ENCODE results near the gene GABBR2.
A peak's percentile ranks its signal among the peaks of the same experiment; 100 is the strongest.

DNA sequence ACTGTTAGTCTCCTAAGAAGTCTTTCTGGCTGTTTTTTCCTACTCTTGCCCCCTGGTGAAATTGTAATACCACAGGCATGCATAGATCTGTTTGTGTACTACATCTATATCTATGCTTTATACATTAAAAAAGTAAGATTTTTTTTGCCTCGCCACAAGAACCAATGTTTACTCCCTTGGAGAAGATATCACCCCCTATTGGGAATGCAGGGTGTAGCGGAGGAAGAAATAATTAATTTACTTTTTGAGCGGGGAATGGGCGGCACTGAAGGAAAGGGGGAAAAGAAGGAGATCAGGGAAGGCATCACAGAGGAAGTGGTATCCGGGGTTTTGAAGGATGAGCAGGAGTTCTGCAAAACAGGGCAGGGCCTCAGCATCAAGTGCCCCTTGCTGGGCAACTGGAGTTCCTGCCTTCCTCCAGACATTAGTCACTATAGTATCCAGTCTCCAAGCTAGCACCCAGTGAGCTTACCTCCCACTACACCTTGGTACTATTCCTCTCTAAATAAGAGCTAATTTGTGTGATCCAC lies 134.9 kb downstream of the GABBR2 start:
- TF ChIP-seq ZNF274 (IDR thresholded peaks at IDR 0.05; ENCODE audit: borderline replicate concordance, extremely low read depth, low read length) (no peak), RAD21 (IDR thresholded peaks at IDR 0.05 in 1 of 2, conservative IDR thresholded peaks at IDR 0.05 in 1 of 2; ENCODE audit: low read depth in 2 of 2, low read length in 2 of 2) (peak in 1 of 2 experiments; percentile 25; a peak in 1 of 4 replicates), BRCA1 (IDR thresholded peaks at IDR 0.05; ENCODE audit: low read depth, low read length) (no peak), SP1 (IDR thresholded peaks at IDR 0.05; ENCODE audit: low read depth, low read length) (no peak), EZH2 (IDR thresholded peaks at IDR 0.05; ENCODE audit: low read depth, low read length, severe bottlenecking) (no peak), JUND (IDR thresholded peaks at IDR 0.05; ENCODE audit: low read length) (no peak), POLR2A (IDR thresholded peaks at IDR 0.05; ENCODE audit: control extremely low read depth in 1 of 2, low read depth in 2 of 2, low read length in 2 of 2) (no peak), BCL11A (IDR thresholded peaks at IDR 0.05; ENCODE audit: low read depth in 2 of 2, low read length in 2 of 2) (no peak)
- TF ChIP-seq, protein P1, sequence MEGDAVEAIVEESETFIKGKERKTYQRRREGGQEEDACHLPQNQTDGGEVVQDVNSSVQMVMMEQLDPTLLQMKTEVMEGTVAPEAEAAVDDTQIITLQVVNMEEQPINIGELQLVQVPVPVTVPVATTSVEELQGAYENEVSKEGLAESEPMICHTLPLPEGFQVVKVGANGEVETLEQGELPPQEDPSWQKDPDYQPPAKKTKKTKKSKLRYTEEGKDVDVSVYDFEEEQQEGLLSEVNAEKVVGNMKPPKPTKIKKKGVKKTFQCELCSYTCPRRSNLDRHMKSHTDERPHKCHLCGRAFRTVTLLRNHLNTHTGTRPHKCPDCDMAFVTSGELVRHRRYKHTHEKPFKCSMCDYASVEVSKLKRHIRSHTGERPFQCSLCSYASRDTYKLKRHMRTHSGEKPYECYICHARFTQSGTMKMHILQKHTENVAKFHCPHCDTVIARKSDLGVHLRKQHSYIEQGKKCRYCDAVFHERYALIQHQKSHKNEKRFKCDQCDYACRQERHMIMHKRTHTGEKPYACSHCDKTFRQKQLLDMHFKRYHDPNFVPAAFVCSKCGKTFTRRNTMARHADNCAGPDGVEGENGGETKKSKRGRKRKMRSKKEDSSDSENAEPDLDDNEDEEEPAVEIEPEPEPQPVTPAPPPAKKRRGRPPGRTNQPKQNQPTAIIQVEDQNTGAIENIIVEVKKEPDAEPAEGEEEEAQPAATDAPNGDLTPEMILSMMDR (IDR thresholded peaks at IDR 0.05; ENCODE audit: control extremely low read depth in 1 of 3, insufficient read depth in 1 of 3, low read depth in 1 of 3, low read length in 3 of 3) = no peak

Measured in H1 (cell line).